ENCODE data around the gene POU6F1. TPM values are rescaled to one million over a fixed set of nuclear protein-coding genes. Genes with fewer than 3 reads are reported as not detected.

Gene POU6F1
- total and polyA plus RNA-seq, 10 of the 15 experiments (the other 5 are each of a cell fraction or from before 2014, with no cell fraction given) = 0.26 to 4.2 (median 1.2) TPM

DNA sequence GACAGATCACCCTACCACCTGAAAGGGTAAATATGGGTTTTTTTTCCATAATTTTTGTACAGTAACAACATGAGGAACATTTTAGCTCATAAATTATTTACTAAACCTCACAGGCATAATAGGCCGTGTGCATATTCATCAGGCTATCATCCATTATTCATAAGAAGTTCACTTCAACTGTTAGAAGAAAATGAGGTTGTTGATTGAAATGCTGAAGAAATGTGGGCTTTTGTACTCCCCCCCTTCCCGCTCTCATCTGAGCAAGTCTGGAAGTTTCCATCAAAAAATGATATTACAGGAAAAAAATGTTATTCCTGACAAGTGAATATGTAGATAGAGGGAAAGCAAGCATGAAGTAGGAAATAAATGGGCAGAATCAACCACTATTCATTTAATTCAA lies 7.9 kb upstream of the POU6F1 start:
- intact Hi-C loops (cut with micrococcal nuclease; ENCODE audit: unreplicated experiment) = no loop called here
- H3K27me3 ChIP-seq (replicated peaks in 1 of 2; ENCODE audit: control insufficient read depth in 2 of 2, insufficient read depth in 2 of 2, low read length in 1 of 2) = no peaks in the 10 kb centered on the region
- DNase-seq (ENCODE audit: low read depth, low spot score) (no peak), ATAC-seq (no peak), FAIRE-seq (no peak)
- H3K4me2 ChIP-seq (ENCODE audit: control insufficient read depth, insufficient read depth) = no peak overlapping the region
- H3K27ac ChIP-seq (ENCODE audit: control insufficient read depth, insufficient read depth) = no peak overlapping the region
- in situ Hi-C loops (cut with MboI) = no loop called here
- ChIA-PET CTCF (no interaction called here), RAD21 (ENCODE audit: unreplicated experiment) (no interaction called here), POLR2A (no interaction called here), SMC1A (ENCODE audit: uncharacterized antibody, unreplicated experiment) (no interaction called here)
- H3K9ac ChIP-seq (ENCODE audit: control insufficient read depth, insufficient read depth, low read length) = no peak overlapping the region
- WGBS (ENCODE audit: insufficient coverage, insufficient replicate concordance, low lambda C conversion rate, missing lambda C conversion rate) = 60% methylated on average over 2 of the region's 2 CpGs
- no peak overlapping the region for H3K4me3 ChIP-seq
- no peaks in the 10 kb centered on the region for H3K4me1 ChIP-seq (ENCODE audit: control insufficient read depth, insufficient read depth, low read length)
- no TSS peak for BruUV-seq (replicated peaks)
- H3K79me2 ChIP-seq (ENCODE audit: control insufficient read depth, insufficient read depth, low read length) = no peaks in the 10 kb centered on the region
- H2AFZ ChIP-seq (ENCODE audit: control insufficient read depth, low read depth, low read length) = no peak overlapping the region
- no peaks in the 10 kb centered on the region for H3K36me3 ChIP-seq (ENCODE audit: control insufficient read depth in 2 of 2, insufficient read depth in 2 of 2, low read length in 1 of 2)
- no peaks in the 10 kb centered on the region for H3K9me3 ChIP-seq (replicated peaks; ENCODE audit: control insufficient read depth, insufficient read depth, low read length)
- no peaks in the 10 kb centered on the region for H4K20me1 ChIP-seq (ENCODE audit: control insufficient read depth, insufficient read depth)
- TF ChIP-seq, protein P1, sequence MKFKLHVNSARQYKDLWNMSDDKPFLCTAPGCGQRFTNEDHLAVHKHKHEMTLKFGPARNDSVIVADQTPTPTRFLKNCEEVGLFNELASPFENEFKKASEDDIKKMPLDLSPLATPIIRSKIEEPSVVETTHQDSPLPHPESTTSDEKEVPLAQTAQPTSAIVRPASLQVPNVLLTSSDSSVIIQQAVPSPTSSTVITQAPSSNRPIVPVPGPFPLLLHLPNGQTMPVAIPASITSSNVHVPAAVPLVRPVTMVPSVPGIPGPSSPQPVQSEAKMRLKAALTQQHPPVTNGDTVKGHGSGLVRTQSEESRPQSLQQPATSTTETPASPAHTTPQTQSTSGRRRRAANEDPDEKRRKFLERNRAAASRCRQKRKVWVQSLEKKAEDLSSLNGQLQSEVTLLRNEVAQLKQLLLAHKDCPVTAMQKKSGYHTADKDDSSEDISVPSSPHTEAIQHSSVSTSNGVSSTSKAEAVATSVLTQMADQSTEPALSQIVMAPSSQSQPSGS (IDR thresholded peaks at IDR 0.05; ENCODE audit: low read length) = no peak
- TF ChIP-seq BACH1 (IDR thresholded peaks at IDR 0.05; ENCODE audit: borderline replicate concordance) (no peak), NFXL1 (IDR thresholded peaks at IDR 0.05; ENCODE audit: borderline replicate concordance) (no peak), MXI1 (IDR thresholded peaks at IDR 0.05; ENCODE audit: low read depth, low read length) (no peak), SMAD5 (IDR thresholded peaks at IDR 0.05; ENCODE audit: low read depth) (no peak), POLR2AphosphoS5 (IDR thresholded peaks at IDR 0.05; ENCODE audit: low read length) (no peak), BMI1 (IDR thresholded peaks at IDR 0.05; ENCODE audit: borderline replicate concordance) (no peak), TBL1XR1 (IDR thresholded peaks at IDR 0.05; ENCODE audit: low read depth, low read length) (no peak), PAX8 (IDR thresholded peaks at IDR 0.05) (no peak), ZZZ3 (IDR thresholded peaks at IDR 0.05; ENCODE audit: control insufficient read depth, insufficient read length, low read depth) (no peak)
- TF ChIP-seq, protein P2, sequence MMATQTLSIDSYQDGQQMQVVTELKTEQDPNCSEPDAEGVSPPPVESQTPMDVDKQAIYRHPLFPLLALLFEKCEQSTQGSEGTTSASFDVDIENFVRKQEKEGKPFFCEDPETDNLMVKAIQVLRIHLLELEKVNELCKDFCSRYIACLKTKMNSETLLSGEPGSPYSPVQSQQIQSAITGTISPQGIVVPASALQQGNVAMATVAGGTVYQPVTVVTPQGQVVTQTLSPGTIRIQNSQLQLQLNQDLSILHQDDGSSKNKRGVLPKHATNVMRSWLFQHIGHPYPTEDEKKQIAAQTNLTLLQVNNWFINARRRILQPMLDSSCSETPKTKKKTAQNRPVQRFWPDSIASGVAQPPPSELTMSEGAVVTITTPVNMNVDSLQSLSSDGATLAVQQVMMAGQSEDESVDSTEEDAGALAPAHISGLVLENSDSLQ (IDR thresholded peaks at IDR 0.05) = no peak
- TF ChIP-seq, protein P3, sequence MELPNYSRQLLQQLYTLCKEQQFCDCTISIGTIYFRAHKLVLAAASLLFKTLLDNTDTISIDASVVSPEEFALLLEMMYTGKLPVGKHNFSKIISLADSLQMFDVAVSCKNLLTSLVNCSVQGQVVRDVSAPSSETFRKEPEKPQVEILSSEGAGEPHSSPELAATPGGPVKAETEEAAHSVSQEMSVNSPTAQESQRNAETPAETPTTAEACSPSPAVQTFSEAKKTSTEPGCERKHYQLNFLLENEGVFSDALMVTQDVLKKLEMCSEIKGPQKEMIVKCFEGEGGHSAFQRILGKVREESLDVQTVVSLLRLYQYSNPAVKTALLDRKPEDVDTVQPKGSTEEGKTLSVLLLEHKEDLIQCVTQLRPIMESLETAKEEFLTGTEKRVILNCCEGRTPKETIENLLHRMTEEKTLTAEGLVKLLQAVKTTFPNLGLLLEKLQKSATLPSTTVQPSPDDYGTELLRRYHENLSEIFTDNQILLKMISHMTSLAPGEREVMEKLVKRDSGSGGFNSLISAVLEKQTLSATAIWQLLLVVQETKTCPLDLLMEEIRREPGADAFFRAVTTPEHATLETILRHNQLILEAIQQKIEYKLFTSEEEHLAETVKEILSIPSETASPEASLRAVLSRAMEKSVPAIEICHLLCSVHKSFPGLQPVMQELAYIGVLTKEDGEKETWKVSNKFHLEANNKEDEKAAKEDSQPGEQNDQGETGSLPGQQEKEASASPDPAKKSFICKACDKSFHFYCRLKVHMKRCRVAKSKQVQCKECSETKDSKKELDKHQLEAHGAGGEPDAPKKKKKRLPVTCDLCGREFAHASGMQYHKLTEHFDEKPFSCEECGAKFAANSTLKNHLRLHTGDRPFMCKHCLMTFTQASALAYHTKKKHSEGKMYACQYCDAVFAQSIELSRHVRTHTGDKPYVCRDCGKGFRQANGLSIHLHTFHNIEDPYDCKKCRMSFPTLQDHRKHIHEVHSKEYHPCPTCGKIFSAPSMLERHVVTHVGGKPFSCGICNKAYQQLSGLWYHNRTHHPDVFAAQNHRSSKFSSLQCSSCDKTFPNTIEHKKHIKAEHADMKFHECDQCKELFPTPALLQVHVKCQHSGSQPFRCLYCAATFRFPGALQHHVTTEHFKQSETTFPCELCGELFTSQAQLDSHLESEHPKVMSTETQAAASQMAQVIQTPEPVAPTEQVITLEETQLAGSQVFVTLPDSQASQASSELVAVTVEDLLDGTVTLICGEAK (IDR thresholded peaks at IDR 0.05; ENCODE audit: borderline replicate concordance) = no peak
- TF ChIP-seq, protein P4, sequence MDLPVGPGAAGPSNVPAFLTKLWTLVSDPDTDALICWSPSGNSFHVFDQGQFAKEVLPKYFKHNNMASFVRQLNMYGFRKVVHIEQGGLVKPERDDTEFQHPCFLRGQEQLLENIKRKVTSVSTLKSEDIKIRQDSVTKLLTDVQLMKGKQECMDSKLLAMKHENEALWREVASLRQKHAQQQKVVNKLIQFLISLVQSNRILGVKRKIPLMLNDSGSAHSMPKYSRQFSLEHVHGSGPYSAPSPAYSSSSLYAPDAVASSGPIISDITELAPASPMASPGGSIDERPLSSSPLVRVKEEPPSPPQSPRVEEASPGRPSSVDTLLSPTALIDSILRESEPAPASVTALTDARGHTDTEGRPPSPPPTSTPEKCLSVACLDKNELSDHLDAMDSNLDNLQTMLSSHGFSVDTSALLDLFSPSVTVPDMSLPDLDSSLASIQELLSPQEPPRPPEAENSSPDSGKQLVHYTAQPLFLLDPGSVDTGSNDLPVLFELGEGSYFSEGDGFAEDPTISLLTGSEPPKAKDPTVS (IDR thresholded peaks at IDR 0.05; ENCODE audit: low read depth, low read length) = no peak
